HG03139 (cell line): Measurements from ENCODE around the gene APOBR.

Source experiments
- ATAC-seq: cut with Tn5 transposase; IDR thresholded peaks from one replicate; pipeline ENCODE4 v1.9.1; 2021; ENCODE audit not compliant: unreplicated experiment

The APOBR gene

GRCh38 chr16:28548306-28548802 is 53.9 kb downstream of the APOBR start:
- ATAC-seq, result no peak
